ENCODE measurements around the gene C1QL1.

C1QL1 gene

GRCh38 chr17:44988044-44988942 lies 20.2 kb upstream of the C1QL1 start:
- Histone ChIP-seq H3K9me3 (ENCODE audit: insufficient read depth, low read length, severe bottlenecking) (no peaks in the 10 kb centered on the region), H3K4me1 (ENCODE audit: insufficient read depth, low read length) (peaks cover 24% of the 10 kb centered on the region), H3K27me3 (ENCODE audit: insufficient read depth, low read length, poor library complexity) (no peaks in the 10 kb centered on the region), H3K9ac (ENCODE audit: low read depth, low read length) (peak overlapping the region; percentile 56; the same call in 1 of the 2 replicates), H4K20me1 (ENCODE audit: insufficient read depth, low read length) (no peaks in the 10 kb centered on the region; the same call in 1 of the 2 replicates), H2AFZ (ENCODE audit: low read depth, low read length) (peak overlapping the region; percentile 95; the same call in 1 of the 2 replicates), H3K4me3 (ENCODE audit: low read depth in 1 of 2, low read length in 2 of 2) (0 out of 4 replicates have a peak overlapping the region, but pooled peaks of 1 of the 2 experiments have one; percentile 59), H3K27ac (ENCODE audit: low read length) (no peak overlapping the region), H3K79me2 (ENCODE audit: insufficient read depth, low read length) (no peaks in the 10 kb centered on the region), H3K36me3 (ENCODE audit: insufficient read depth, low read length) (no peaks in the 10 kb centered on the region), H3K4me2 (ENCODE audit: insufficient read depth, low read length) (peak overlapping the region; percentile 85)
- DNase-seq (no peak), ATAC-seq (ENCODE audit: insufficient read depth, low read depth) (no peak; the same call in 2 of the 3 replicates)
- no peak for TF ChIP-seq EZH2 (IDR thresholded peaks at IDR 0.05; ENCODE audit: borderline replicate concordance, low read depth, low read length, severe bottlenecking)

GRCh38 chr17:44983563-44983962 lies 15.5 kb upstream of the C1QL1 start:
- ATAC-seq (ENCODE audit: insufficient read depth, low read depth) (no peak), DNase-seq (no peak)
- Histone ChIP-seq H4K20me1 (ENCODE audit: insufficient read depth, low read length) (no peaks in the 10 kb centered on the region), H3K27ac (ENCODE audit: low read length) (no peak overlapping the region), H3K4me2 (ENCODE audit: insufficient read depth, low read length) (no peak overlapping the region), H3K9ac (ENCODE audit: low read depth, low read length) (no peak overlapping the region), H3K27me3 (ENCODE audit: insufficient read depth, low read length, poor library complexity) (no peaks in the 10 kb centered on the region), H3K4me1 (ENCODE audit: insufficient read depth, low read length) (peaks cover 24% of the 10 kb centered on the region), H3K79me2 (ENCODE audit: insufficient read depth, low read length) (no peaks in the 10 kb centered on the region), H3K4me3 (ENCODE audit: low read depth in 1 of 2, low read length in 2 of 2) (no peak overlapping the region), H3K36me3 (ENCODE audit: insufficient read depth, low read length) (no peaks in the 10 kb centered on the region), H2AFZ (ENCODE audit: low read depth, low read length) (no peak overlapping the region), H3K9me3 (ENCODE audit: insufficient read depth, low read length, severe bottlenecking) (no peaks in the 10 kb centered on the region)
- TF ChIP-seq, protein P1, sequence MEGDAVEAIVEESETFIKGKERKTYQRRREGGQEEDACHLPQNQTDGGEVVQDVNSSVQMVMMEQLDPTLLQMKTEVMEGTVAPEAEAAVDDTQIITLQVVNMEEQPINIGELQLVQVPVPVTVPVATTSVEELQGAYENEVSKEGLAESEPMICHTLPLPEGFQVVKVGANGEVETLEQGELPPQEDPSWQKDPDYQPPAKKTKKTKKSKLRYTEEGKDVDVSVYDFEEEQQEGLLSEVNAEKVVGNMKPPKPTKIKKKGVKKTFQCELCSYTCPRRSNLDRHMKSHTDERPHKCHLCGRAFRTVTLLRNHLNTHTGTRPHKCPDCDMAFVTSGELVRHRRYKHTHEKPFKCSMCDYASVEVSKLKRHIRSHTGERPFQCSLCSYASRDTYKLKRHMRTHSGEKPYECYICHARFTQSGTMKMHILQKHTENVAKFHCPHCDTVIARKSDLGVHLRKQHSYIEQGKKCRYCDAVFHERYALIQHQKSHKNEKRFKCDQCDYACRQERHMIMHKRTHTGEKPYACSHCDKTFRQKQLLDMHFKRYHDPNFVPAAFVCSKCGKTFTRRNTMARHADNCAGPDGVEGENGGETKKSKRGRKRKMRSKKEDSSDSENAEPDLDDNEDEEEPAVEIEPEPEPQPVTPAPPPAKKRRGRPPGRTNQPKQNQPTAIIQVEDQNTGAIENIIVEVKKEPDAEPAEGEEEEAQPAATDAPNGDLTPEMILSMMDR (IDR thresholded peaks at IDR 0.05; ENCODE audit: borderline replicate concordance, extremely low read depth, low read length, poor library complexity, severe bottlenecking): no peak
- TF ChIP-seq EZH2 (IDR thresholded peaks at IDR 0.05; ENCODE audit: borderline replicate concordance, low read depth, low read length, severe bottlenecking): no peak

GRCh38 chr17:44982113-44982702 lies 14.1 kb upstream of the C1QL1 start:
- Histone ChIP-seq H3K4me3 (ENCODE audit: low read depth in 1 of 2, low read length in 2 of 2) (no peak overlapping the region), H3K36me3 (ENCODE audit: insufficient read depth, low read length) (no peaks in the 10 kb centered on the region), H3K27me3 (ENCODE audit: insufficient read depth, low read length, poor library complexity) (peaks cover 6% of the 10 kb centered on the region), H3K4me2 (ENCODE audit: insufficient read depth, low read length) (no peak overlapping the region), H3K27ac (ENCODE audit: low read length) (no peak overlapping the region), H3K79me2 (ENCODE audit: insufficient read depth, low read length) (no peaks in the 10 kb centered on the region), H4K20me1 (ENCODE audit: insufficient read depth, low read length) (no peaks in the 10 kb centered on the region), H3K4me1 (ENCODE audit: insufficient read depth, low read length) (peaks cover 14% of the 10 kb centered on the region), H2AFZ (ENCODE audit: low read depth, low read length) (no peak overlapping the region), H3K9me3 (ENCODE audit: insufficient read depth, low read length, severe bottlenecking) (no peaks in the 10 kb centered on the region), H3K9ac (ENCODE audit: low read depth, low read length) (no peak overlapping the region)
- DNase-seq (no peak), ATAC-seq (ENCODE audit: insufficient read depth, low read depth) (no peak)
- TF ChIP-seq EZH2 (IDR thresholded peaks at IDR 0.05; ENCODE audit: borderline replicate concordance, low read depth, low read length, severe bottlenecking): no peak
- TF ChIP-seq, protein P1 (IDR thresholded peaks at IDR 0.05; ENCODE audit: borderline replicate concordance, extremely low read depth, low read length, poor library complexity, severe bottlenecking): no peak
